Measurements from ENCODE around the gene DCAF12. TPM values are rescaled to one million over a fixed set of nuclear protein-coding genes. Genes with fewer than 3 reads are reported as not detected.

DCAF12 gene
- total and polyA plus RNA-seq, 2 of the 8 experiments (the other 6 are each of a cell fraction or from before 2014, with no cell fraction given): 22.7 to 29.2 TPM

GRCh38 chr9:34163434-34163833, 36.9 kb upstream of the DCAF12 start:
- Histone ChIP-seq H3K4me3 (ENCODE audit: extremely low read depth in 1 of 4, insufficient read depth in 2 of 4, low read depth in 3 of 4, low read length in 4 of 4) (no peak overlapping the region), H3K4me2 (ENCODE audit: insufficient read depth in 1 of 2, low read depth in 2 of 2, low read length in 2 of 2) (no peak overlapping the region), H4K91ac (replicated peaks; ENCODE audit: insufficient read length, low read length) (no peak overlapping the region), H3K23ac (ENCODE audit: insufficient read length) (no peak overlapping the region), H3K4ac (replicated peaks; ENCODE audit: insufficient read length, low read depth, low read length) (no peak overlapping the region), H3K9ac (replicated peaks in 1 of 4; ENCODE audit: extremely low read depth in 1 of 4, low read depth in 3 of 4, low read length in 3 of 4) (no peak overlapping the region), H2AK5ac (ENCODE audit: low read depth, low read length) (no peak overlapping the region), H3K36me3 (ENCODE audit: control insufficient read depth in 2 of 4, insufficient read depth in 4 of 4, low read length in 3 of 4) (no peaks in the 10 kb centered on the region), H2BK20ac (ENCODE audit: low read length) (no peak overlapping the region), H2BK12ac (ENCODE audit: low read depth, low read length) (no peak overlapping the region), H3K27me3 (replicated peaks in 1 of 4; ENCODE audit: control insufficient read depth in 3 of 4, extremely low read depth in 1 of 4, insufficient read depth in 3 of 4, low read length in 3 of 4) (no peaks in the 10 kb centered on the region), H3K9me3 (ENCODE audit: insufficient read depth in 2 of 2, low read depth in 1 of 2, low read length in 1 of 2) (no peaks in the 10 kb centered on the region), H3K56ac (replicated peaks; ENCODE audit: insufficient read length, low read depth, low read length) (no peak overlapping the region), H3K27ac (ENCODE audit: low read depth, low read length) (no peak overlapping the region), H3K79me1 (ENCODE audit: low read depth, low read length) (no peaks in the 10 kb centered on the region), H3K79me2 (ENCODE audit: control insufficient read depth in 1 of 2, insufficient read depth in 2 of 2, low read length in 2 of 2) (no peaks in the 10 kb centered on the region), H2BK5ac (ENCODE audit: low read depth, low read length) (no peak overlapping the region), H3K23me2 (ENCODE audit: low read depth, low read length) (no peaks in the 10 kb centered on the region), H2BK120ac (replicated peaks; ENCODE audit: low read depth, low read length) (no peak overlapping the region), H3K14ac (ENCODE audit: insufficient read length) (no peak overlapping the region), H3K4me1 (replicated peaks in 1 of 4; ENCODE audit: control insufficient read depth in 3 of 4, insufficient read depth in 4 of 4, low read length in 3 of 4) (no peaks in the 10 kb centered on the region), H4K5ac (ENCODE audit: insufficient read length, low read depth, low read length) (no peak overlapping the region), H4K8ac (ENCODE audit: extremely low read depth, insufficient read depth, low read length) (no peak overlapping the region), H2AFZ (ENCODE audit: low read length) (no peak overlapping the region), H3K18ac (ENCODE audit: extremely low read depth, low read length) (no peak overlapping the region), H2BK15ac (ENCODE audit: low read length) (no peak overlapping the region), H4K20me1 (replicated peaks in 1 of 2; ENCODE audit: control insufficient read depth in 1 of 2, insufficient read depth in 2 of 2, low read length in 2 of 2) (no peaks in the 10 kb centered on the region)
- 73% methylated on average over 3 of the region's 3 CpGs; no CpG with 5 or more reads in 1 of the 2 experiments for WGBS, 2 experiments (ENCODE audit: extremely low coverage in 1 of 2, insufficient coverage in 1 of 2, insufficient read length in 1 of 2, insufficient replicate concordance in 2 of 2, low coverage in 1 of 2, low lambda C conversion rate in 2 of 2, missing lambda C conversion rate in 1 of 2)
- FAIRE-seq (no peak), DNase-seq (ENCODE audit: low read depth in 1 of 2, low spot score in 2 of 2) (no peak)
- POLR2A ChIA-PET (ENCODE audit: partially characterized antibody): interaction anchor here (0.6 to 1.1 kb wide), 4 partner anchors 13 to 71 kb away, joined by 3 read pairs; no protein-coding TSS in a partner anchor
- TF ChIP-seq ATF2 (IDR thresholded peaks at IDR 0.05; ENCODE audit: low read length): no peak
- no peak for TF ChIP-seq CHD1 (IDR thresholded peaks at IDR 0.05; ENCODE audit: low read depth, low read length)
- no peak for TF ChIP-seq EP300 (IDR thresholded peaks at IDR 0.05; ENCODE audit: borderline replicate concordance in 1 of 2, low read depth in 2 of 2, low read length in 2 of 2)
- no peak for TF ChIP-seq CHD2 (IDR thresholded peaks at IDR 0.05; ENCODE audit: low read length)
- no peak for TF ChIP-seq SAP30 (IDR thresholded peaks at IDR 0.05; ENCODE audit: insufficient read depth, insufficient replicate concordance, low read length)
- TF ChIP-seq CEBPB (IDR thresholded peaks at IDR 0.05; ENCODE audit: low read depth, low read length): no peak
- TF ChIP-seq BCL11A (IDR thresholded peaks at IDR 0.05; ENCODE audit: low read depth in 2 of 2, low read length in 2 of 2): no peak
- TF ChIP-seq TAF1 (IDR thresholded peaks at IDR 0.05; ENCODE audit: low read depth, low read length): no peak
- no peak for TF ChIP-seq YY1 (IDR thresholded peaks at IDR 0.05; ENCODE audit: low read depth, low read length)
- TF ChIP-seq CREB1 (IDR thresholded peaks at IDR 0.05): no peak
- CTCF ChIA-PET (ENCODE audit: partially characterized antibody): no interaction called here
